GM23248 (cell line): ENCODE measurements around the gene MYPN.

Experiments
- EZH2 ChIP-seq: fragments of 200-600 bp; sonication (generic); IDR thresholded peaks from 2 replicates; pipeline ENCODE4 v1.6.1; 2018; ENCODE audit warnings: antibody characterized with exemption, mild to moderate bottlenecking; ENCODE audit not compliant: insufficient read depth, poor library complexity, severe bottlenecking
- EZH2phosphoT487 ChIP-seq: fragments of 200-600 bp; sonication (generic); IDR thresholded peaks from 2 replicates; pipeline ENCODE4 v1.6.1; 2018; ENCODE audit warnings: antibody characterized with exemption, moderate library complexity, mild to moderate bottlenecking, low read depth; ENCODE audit not compliant: insufficient read depth

DNA sequence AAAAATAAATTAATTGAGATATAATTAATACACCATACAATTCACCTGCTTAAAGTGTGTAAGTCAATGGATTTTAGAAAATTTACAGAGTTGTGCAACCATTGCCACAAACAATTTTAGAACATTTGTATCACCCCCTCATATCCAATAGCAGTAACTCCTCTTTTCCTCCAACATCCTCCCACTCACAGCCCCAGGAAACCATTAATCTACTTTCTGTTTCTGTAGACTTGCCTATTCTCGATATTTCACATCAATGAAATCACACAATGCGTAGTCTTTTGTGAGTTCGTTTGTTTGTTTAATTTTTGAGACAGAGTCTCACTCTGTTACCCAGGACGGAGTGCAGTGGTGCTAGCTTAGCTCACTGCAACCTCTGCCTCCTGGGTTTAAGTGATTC is 20.5 kb upstream of the MYPN start:
- no peak for TF ChIP-seq EZH2phosphoT487
- no peak for TF ChIP-seq EZH2
